ENCODE results near the gene ALS2CL.

The ALS2CL gene

GRCh38 chr3:46675426-46675825 is 18.1 kb downstream of the ALS2CL start:
- no peak for DNase-seq

GRCh38 chr3:46674031-46674845 is 19.2 kb downstream of the ALS2CL start:
- DNase-seq = no peak

- no peak for DNase-seq
These were observed 20.1 kb downstream of the ALS2CL start for GRCh38 chr3:46673151-46674030.

GRCh38 chr3:46672349-46672695 is 21.2 kb downstream of the ALS2CL start:
- no peak for DNase-seq

GRCh38 chr3:46671541-46672348 is 21.7 kb downstream of the ALS2CL start:
- DNase-seq = no peak

GRCh38 chr3:46670891-46671427 is 22.5 kb downstream of the ALS2CL start:
- DNase-seq = no peak

GRCh38 chr3:46670000-46670890 is 23.2 kb downstream of the ALS2CL start:
- DNase-seq = no peak

GRCh38 chr3:46669191-46669999 is 24.1 kb downstream of the ALS2CL start:
- DNase-seq = no peak

- no peak for DNase-seq
These were observed 24.9 kb downstream of the ALS2CL start for GRCh38 chr3:46668591-46668990.

- DNase-seq = no peak
These were observed 25.4 kb downstream of the ALS2CL start for GRCh38 chr3:46668116-46668515.

- DNase-seq = no peak
These were observed 25.8 kb downstream of the ALS2CL start for GRCh38 chr3:46667657-46668056.

GRCh38 chr3:46667061-46667621 is 26.3 kb downstream of the ALS2CL start:
- no peak for DNase-seq

- no peak for DNase-seq
These were observed 27.0 kb downstream of the ALS2CL start for GRCh38 chr3:46666453-46666845.

GRCh38 chr3:46665763-46666452 is 27.6 kb downstream of the ALS2CL start:
- DNase-seq = no peak

- DNase-seq = no peak
These were observed 28.3 kb downstream of the ALS2CL start for GRCh38 chr3:46664971-46665762.

- DNase-seq = no peak
These were observed 29.1 kb downstream of the ALS2CL start for GRCh38 chr3:46664188-46664970.

GRCh38 chr3:46663591-46664135 is 29.8 kb downstream of the ALS2CL start:
- DNase-seq = no peak

Measured in inflammatory macrophage treated with lipopolysaccharide for 1 hour (primary cell).